ENCODE measurements around the gene ATP8B4.

GRCh38 chr15:50117431-50118027 lies 1.5 kb downstream of the ATP8B4 start:
- TF ChIP-seq POLR2AphosphoS5 (IDR thresholded peaks at IDR 0.05) = no peak
- no peak for TF ChIP-seq POLR2A (IDR thresholded peaks at IDR 0.05)

Data from upper lobe of left lung (tissue), 4 donors.